CD14-positive monocyte (primary cell): ENCODE results near the gene SEZ6L. TPM values are rescaled to one million over a fixed set of nuclear protein-coding genes. Genes with fewer than 3 reads are reported as not detected.

Experiments
- DNase-seq, 3 donors: peaks; one replicate each; pipeline ENCODE4 v3.0.0-alpha.2; 2011 to 2022
- H2AFZ ChIP-seq: 2 replicates; pipeline ENCODE4 v1.6.0; 2012; ENCODE audit warnings: mild to moderate bottlenecking, low read depth, low read length, inconsistent platforms; ENCODE audit not compliant: insufficient read depth, poor library complexity, severe bottlenecking
- H3K27ac ChIP-seq, 2 donors: 1 replicate in 1 of 2; 2 replicates in 1 of 2; pipeline ENCODE4 v1.5.1; 2012 to 2013; ENCODE audit warnings: low read length in 2 of 2, control low read depth in 1 of 2, inconsistent platforms in 1 of 2, low read depth in 1 of 2, mild to moderate bottlenecking in 1 of 2
- H3K27me3 ChIP-seq, 2 donors: one replicate each; pipeline versions ENCODE4 v1.6.0 to v1.6.1; 2011 to 2013; ENCODE audit warnings: low read length in 2 of 2; ENCODE audit not compliant: control insufficient read depth in 2 of 2, insufficient read depth in 2 of 2
- H3K36me3 ChIP-seq, 2 donors: replicated peaks in 1 of 2; 1 replicate in 1 of 2; 2 replicates in 1 of 2; pipeline versions ENCODE4 v1.5.1 to v1.6.1; 2012 to 2013; ENCODE audit warnings: low read length in 2 of 2, control low read depth in 1 of 2, inconsistent platforms in 1 of 2, mild to moderate bottlenecking in 1 of 2; ENCODE audit not compliant: insufficient read depth in 2 of 2, control insufficient read depth in 1 of 2
- H3K4me1 ChIP-seq, 2 donors: 1 replicate in 1 of 2; 2 replicates in 1 of 2; pipeline versions ENCODE4 v1.5.1 to v1.6.1; 2012 to 2013; ENCODE audit warnings: low read length in 2 of 2, control low read depth in 1 of 2, inconsistent platforms in 1 of 2, mild to moderate bottlenecking in 1 of 2, moderate library complexity in 1 of 2; ENCODE audit not compliant: insufficient read depth in 2 of 2, control insufficient read depth in 1 of 2
- H3K4me2 ChIP-seq: replicated peaks from 2 replicates; pipeline ENCODE3; 2012; ENCODE audit warnings: low read length, moderate library complexity, mild to moderate bottlenecking; ENCODE audit not compliant: poor library complexity, severe bottlenecking; ENCODE audit errors: extremely low read depth
- H3K4me3 ChIP-seq, 3 experiments: fragments of 200-600 bp in 1 of 3; sonication (generic) in 1 of 3; replicated peaks in 1 of 3; 1 replicate in 2 of 3; 2 replicates in 1 of 3; pipeline ENCODE4 v1.5.1; 2011 to 2013; ENCODE audit warnings: low read length in 3 of 3, mild to moderate bottlenecking in 3 of 3, control low read depth in 2 of 3, low read depth in 2 of 3, inconsistent platforms in 1 of 3, moderate library complexity in 1 of 3
- H3K79me2 ChIP-seq: 2 replicates; pipeline ENCODE4 v1.6.0; 2012; ENCODE audit warnings: mild to moderate bottlenecking, control low read depth, inconsistent platforms, low read length, moderate library complexity; ENCODE audit not compliant: insufficient read depth
- H3K9ac ChIP-seq: 2 replicates; pipeline ENCODE4 v1.6.0; 2017; ENCODE audit warnings: low read length, mild to moderate bottlenecking; ENCODE audit not compliant: insufficient read depth, poor library complexity, severe bottlenecking
- H3K9me3 ChIP-seq, 2 donors: replicated peaks in 1 of 2; 1 replicate in 1 of 2; 2 replicates in 1 of 2; pipeline versions ENCODE4 v1.5.1 to v1.6.1; 2012 to 2013; ENCODE audit warnings: low read length in 2 of 2, control low read depth in 1 of 2; ENCODE audit not compliant: control insufficient read depth in 1 of 2, insufficient read depth in 1 of 2
- H4K20me1 ChIP-seq: 2 replicates; pipeline ENCODE4 v1.6.0; 2012; ENCODE audit warnings: mild to moderate bottlenecking, low read length, control low read depth, moderate library complexity; ENCODE audit not compliant: insufficient read depth
- H3K27ac Mint-ChIP-seq, 7 donors: one replicate each; pipeline ENCODE4 v1.8.0; 2020; ENCODE audit warnings: mild to moderate bottlenecking in 7 of 7, mixed read lengths in 7 of 7, moderate library complexity in 6 of 7, inconsistent platforms in 2 of 7
- H3K27me3 Mint-ChIP-seq, 3 donors: one replicate each; pipeline ENCODE4 v1.8.0; 2021 to 2022; ENCODE audit warnings: low read depth in 3 of 3, mild to moderate bottlenecking in 3 of 3, mixed read lengths in 3 of 3, moderate library complexity in 3 of 3, inconsistent platforms in 1 of 3
- H3K36me3 Mint-ChIP-seq, 2 donors: one replicate each; pipeline ENCODE4 v1.8.0; 2020; ENCODE audit warnings: mixed read lengths in 2 of 2, inconsistent platforms in 1 of 2, mild to moderate bottlenecking in 1 of 2
- H3K4me1 Mint-ChIP-seq: one replicate; pipeline ENCODE4 v1.8.0; 2020; ENCODE audit warnings: mild to moderate bottlenecking, mixed read lengths
- H3K4me3 Mint-ChIP-seq, 2 donors: one replicate each; pipeline ENCODE4 v1.8.0; 2020; ENCODE audit warnings: mild to moderate bottlenecking in 2 of 2, mixed read lengths in 2 of 2, moderate library complexity in 1 of 2
- H3K9me3 Mint-ChIP-seq, 7 donors: one replicate each; pipeline ENCODE4 v1.8.0; 2020 to 2022; ENCODE audit warnings: mixed read lengths in 7 of 7, mild to moderate bottlenecking in 6 of 7, moderate library complexity in 6 of 7, inconsistent platforms in 2 of 7
- WGBS: methylation state at CpG from one replicate; pipeline ENCODE4 v1.1.5; 2013; ENCODE audit warnings: missing lambda C conversion rate; ENCODE audit not compliant: insufficient coverage; 5-methylcytosine and 5-hydroxymethylcytosine counted together
- intact Hi-C, 2 donors: fragments of 100-400 bp; cut with micrococcal nuclease; formaldehyde crosslinking; loops; one replicate each; pipeline versions ENCODE4 v1.15.0 to v1.15.1; 2023
- polyA plus RNA-seq, 3 donors: library from polyadenylated mRNA; depleted of rRNA in 1 of 3; unstranded in 2 of 3; stranded (reverse) in 1 of 3; fragments of 300-500 nt in 2 of 3; fragments of >200 nt in 1 of 3; fragmentation: Illumina TruSeq in 2 of 3; gene quantifications; 1 replicate in 2 of 3; 2 replicates in 1 of 3; pipeline ENCODE4 v1.2.3, GENCODE V29; 2012 to 2021
- TF ChIP-seq, protein P1 (sequence below): fragments of 200-600 bp; IDR thresholded peaks from one replicate; pipeline ENCODE4 v1.8.0; 2022; ENCODE audit warnings: antibody characterized with exemption, mild to moderate bottlenecking

The SEZ6L gene
- polyA plus RNA-seq, 3 donors: 0.43 to 2.8 (median 0.71) TPM

DNA sequence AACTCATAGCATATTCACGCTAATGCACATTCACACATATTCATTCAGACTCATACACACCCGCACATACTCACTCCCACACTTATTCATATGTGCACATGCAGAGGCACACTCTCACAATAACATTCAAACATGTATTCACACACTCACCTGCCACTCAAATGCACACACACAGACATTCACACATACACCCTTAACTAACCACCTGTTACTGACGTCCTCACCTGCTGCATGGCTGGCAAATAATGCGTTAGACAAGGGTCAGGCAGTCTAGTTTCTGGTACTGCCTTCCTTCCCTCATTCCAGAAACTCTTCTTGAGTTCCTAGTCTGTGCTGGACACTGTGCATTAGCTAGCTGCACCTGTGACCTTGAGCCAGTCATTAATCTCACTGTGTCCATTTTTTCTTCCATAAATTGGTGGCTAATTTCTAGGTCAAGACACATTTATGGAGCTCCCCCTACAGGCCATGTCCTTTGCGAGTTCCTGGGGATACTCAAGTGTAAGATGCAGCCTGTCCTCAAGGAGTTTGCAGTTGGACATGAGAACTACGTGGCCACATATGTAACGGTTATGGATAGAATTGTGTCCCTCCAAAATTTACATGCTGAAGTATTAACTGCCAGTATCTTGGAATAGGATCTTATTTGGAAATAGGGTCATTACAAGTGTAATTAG, 34.5 kb upstream of the SEZ6L start:
- no peak overlapping the region for H3K4me3 ChIP-seq
- no peak overlapping the region for H3K4me2 ChIP-seq
- H3K79me2 ChIP-seq: no peaks in the 10 kb centered on the region
- H3K27ac Mint-ChIP-seq: no peak overlapping the region
- H3K4me3 Mint-ChIP-seq: no peak overlapping the region
- no peak overlapping the region for H3K9ac ChIP-seq
- intact Hi-C loops: no loop called here
- TF ChIP-seq, protein P1, sequence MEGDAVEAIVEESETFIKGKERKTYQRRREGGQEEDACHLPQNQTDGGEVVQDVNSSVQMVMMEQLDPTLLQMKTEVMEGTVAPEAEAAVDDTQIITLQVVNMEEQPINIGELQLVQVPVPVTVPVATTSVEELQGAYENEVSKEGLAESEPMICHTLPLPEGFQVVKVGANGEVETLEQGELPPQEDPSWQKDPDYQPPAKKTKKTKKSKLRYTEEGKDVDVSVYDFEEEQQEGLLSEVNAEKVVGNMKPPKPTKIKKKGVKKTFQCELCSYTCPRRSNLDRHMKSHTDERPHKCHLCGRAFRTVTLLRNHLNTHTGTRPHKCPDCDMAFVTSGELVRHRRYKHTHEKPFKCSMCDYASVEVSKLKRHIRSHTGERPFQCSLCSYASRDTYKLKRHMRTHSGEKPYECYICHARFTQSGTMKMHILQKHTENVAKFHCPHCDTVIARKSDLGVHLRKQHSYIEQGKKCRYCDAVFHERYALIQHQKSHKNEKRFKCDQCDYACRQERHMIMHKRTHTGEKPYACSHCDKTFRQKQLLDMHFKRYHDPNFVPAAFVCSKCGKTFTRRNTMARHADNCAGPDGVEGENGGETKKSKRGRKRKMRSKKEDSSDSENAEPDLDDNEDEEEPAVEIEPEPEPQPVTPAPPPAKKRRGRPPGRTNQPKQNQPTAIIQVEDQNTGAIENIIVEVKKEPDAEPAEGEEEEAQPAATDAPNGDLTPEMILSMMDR: no peak
- no peaks in the 10 kb centered on the region for H3K4me1 Mint-ChIP-seq
- H3K4me1 ChIP-seq: no peaks in the 10 kb centered on the region
- no peak overlapping the region for H3K27ac ChIP-seq
- DNase-seq: no peak
- peaks cover 6 to 10% (median 10%) of the 10 kb centered on the region in 3 donors for H3K27me3 Mint-ChIP-seq
- WGBS: 83% methylated on average over 6 of the region's 7 CpGs
- H3K36me3 Mint-ChIP-seq: no peaks in the 10 kb centered on the region
- H3K36me3 ChIP-seq: no peaks in the 10 kb centered on the region
- no peaks in the 10 kb centered on the region for H3K27me3 ChIP-seq
- peaks cover 0 to 1% (median 0%) of the 10 kb centered on the region in 7 donors for H3K9me3 Mint-ChIP-seq
- no peaks in the 10 kb centered on the region for H4K20me1 ChIP-seq
- H3K9me3 ChIP-seq: no peaks in the 10 kb centered on the region
- no peak overlapping the region for H2AFZ ChIP-seq

DNA sequence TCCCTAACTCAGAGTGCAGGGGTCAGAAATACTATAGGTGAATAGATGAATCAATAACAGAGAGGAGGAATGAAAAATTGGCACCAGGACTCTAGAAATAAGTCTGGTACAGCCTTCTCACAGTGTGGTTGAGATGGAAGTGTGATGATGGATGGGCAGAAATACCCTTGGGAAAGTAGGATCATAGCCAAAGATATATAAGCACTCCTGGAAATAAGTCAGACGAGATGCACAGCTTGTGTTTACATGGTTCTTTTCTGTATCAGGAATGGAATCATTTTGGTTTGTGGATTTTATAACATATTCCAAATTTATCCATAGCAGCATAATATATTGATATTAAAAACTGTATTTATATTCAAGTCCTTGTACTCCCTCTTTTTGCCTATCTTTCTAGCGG, 33.5 kb upstream of the SEZ6L start:
- Mint-ChIP-seq H3K9me3 (peaks cover 0 to 1% (median 0%) of the 10 kb centered on the region in 7 donors), H3K4me1 (no peaks in the 10 kb centered on the region), H3K4me3 (no peak overlapping the region), H3K27ac (no peak overlapping the region), H3K27me3 (peaks cover 11 to 18% (median 13%) of the 10 kb centered on the region in 3 donors), H3K36me3 (no peaks in the 10 kb centered on the region)
- Histone ChIP-seq H3K27ac (no peak overlapping the region), H3K9me3 (no peaks in the 10 kb centered on the region), H3K27me3 (peaks cover 0 to 6% of the 10 kb centered on the region in 2 donors), H3K36me3 (no peaks in the 10 kb centered on the region), H3K9ac (no peak overlapping the region), H3K4me2 (no peak overlapping the region), H2AFZ (no peak overlapping the region), H3K4me3 (no peak overlapping the region), H3K79me2 (no peaks in the 10 kb centered on the region), H3K4me1 (no peaks in the 10 kb centered on the region), H4K20me1 (no peaks in the 10 kb centered on the region)
- no CpG with 5 or more reads among the region's 2 CpGs for WGBS
- TF ChIP-seq, protein P1: no peak
- intact Hi-C loops: no loop called here
- DNase-seq: no peak
